Lower leg skin (tissue), 3 donors: ENCODE data around the gene ALS2.

ENCODE experiments used
- POLR2A ChIP-seq, 2 donors: fragments of 450-650 bp; IDR thresholded peaks; one replicate each; pipeline ENCODE4 v1.6.1; 2016 to 2017; ENCODE audit warnings: antibody characterized with exemption in 2 of 2, mild to moderate bottlenecking in 1 of 2, moderate library complexity in 1 of 2
- TF ChIP-seq, protein P1 (sequence below), 3 donors: fragments of 450-650 bp; IDR thresholded peaks; one replicate each; pipeline ENCODE4 v1.5.1; 2016; ENCODE audit warnings: antibody characterized with exemption in 3 of 3, mild to moderate bottlenecking in 3 of 3, moderate library complexity in 2 of 3

DNA sequence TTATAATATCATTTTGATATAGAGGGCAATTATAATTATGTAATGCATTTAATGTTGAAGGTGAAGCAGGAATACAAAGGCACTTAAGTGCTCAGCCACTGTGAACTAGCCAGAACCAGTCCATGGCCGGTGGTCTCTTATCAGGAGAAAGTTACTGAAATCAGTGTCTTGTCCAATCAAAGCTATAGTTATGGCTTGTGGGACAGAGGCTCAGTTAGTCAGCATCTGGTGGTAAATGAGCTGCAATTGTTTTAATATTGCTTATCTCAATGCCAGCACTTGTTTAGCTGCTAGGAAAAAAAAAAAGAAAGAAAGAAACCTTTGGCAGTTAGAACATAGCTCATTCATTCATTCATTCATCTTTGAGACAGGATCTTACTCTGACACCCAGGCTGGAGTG, 3.8 kb upstream of the ALS2 start:
- TF ChIP-seq, protein P1, sequence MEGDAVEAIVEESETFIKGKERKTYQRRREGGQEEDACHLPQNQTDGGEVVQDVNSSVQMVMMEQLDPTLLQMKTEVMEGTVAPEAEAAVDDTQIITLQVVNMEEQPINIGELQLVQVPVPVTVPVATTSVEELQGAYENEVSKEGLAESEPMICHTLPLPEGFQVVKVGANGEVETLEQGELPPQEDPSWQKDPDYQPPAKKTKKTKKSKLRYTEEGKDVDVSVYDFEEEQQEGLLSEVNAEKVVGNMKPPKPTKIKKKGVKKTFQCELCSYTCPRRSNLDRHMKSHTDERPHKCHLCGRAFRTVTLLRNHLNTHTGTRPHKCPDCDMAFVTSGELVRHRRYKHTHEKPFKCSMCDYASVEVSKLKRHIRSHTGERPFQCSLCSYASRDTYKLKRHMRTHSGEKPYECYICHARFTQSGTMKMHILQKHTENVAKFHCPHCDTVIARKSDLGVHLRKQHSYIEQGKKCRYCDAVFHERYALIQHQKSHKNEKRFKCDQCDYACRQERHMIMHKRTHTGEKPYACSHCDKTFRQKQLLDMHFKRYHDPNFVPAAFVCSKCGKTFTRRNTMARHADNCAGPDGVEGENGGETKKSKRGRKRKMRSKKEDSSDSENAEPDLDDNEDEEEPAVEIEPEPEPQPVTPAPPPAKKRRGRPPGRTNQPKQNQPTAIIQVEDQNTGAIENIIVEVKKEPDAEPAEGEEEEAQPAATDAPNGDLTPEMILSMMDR (IDR thresholded peaks at IDR 0.05): no peak
- no peak for TF ChIP-seq POLR2A (IDR thresholded peaks at IDR 0.05)
